OCI-LY3 (cell line): Measurements from ENCODE around the gene ERF.

Experiments used
- H2AFZ ChIP-seq: fragments of 200-600, 300-600 bp; shearing (Covaris generic); 2 replicates; pipeline ENCODE4 v1.6.0; 2014; ENCODE audit warnings: antibody characterized with exemption, low read depth, low read length
- H3K27ac ChIP-seq: fragments of 200-600, 300-600 bp; sonication (generic); 2 replicates; pipeline ENCODE4 v1.5.1; 2014; ENCODE audit warnings: mild to moderate bottlenecking, low read length, moderate library complexity, mixed read lengths
- H3K27me3 ChIP-seq: fragments of 200-600, 300-600 bp; sonication (generic); 2 replicates; pipeline ENCODE4 v1.6.1; 2014; ENCODE audit warnings: low read depth, low read length, mixed read lengths
- H3K36me3 ChIP-seq: fragments of 200-600, 300-600 bp; sonication (generic); replicated peaks from 2 replicates; pipeline ENCODE3; 2014; ENCODE audit warnings: low read depth, low read length, mixed read lengths
- H3K4me1 ChIP-seq: fragments of 300-600, 200-600 bp; sonication (generic); 2 replicates; pipeline ENCODE4 v1.6.1; 2014; ENCODE audit warnings: low read length, mixed read lengths
- H3K4me2 ChIP-seq: fragments of 200-600, 300-600 bp; sonication (generic); 2 replicates; pipeline ENCODE4 v1.6.1; 2014; ENCODE audit warnings: low read length, mixed read lengths
- H3K4me3 ChIP-seq: fragments of 300-600, 200-600 bp; sonication (generic); 2 replicates; pipeline ENCODE4 v1.5.1; 2014; ENCODE audit warnings: antibody characterized with exemption, mild to moderate bottlenecking, low read length, moderate library complexity
- H3K79me2 ChIP-seq: fragments of 300-600, 200-600 bp; shearing (Covaris generic); 2 replicates; pipeline ENCODE4 v1.6.1; 2014; ENCODE audit warnings: mild to moderate bottlenecking, low read length, mixed read lengths
- H3K9ac ChIP-seq: fragments of 300-600, 200-600 bp; shearing (Covaris generic); 2 replicates; pipeline ENCODE4 v1.6.0; 2014; ENCODE audit warnings: mild to moderate bottlenecking, low read length, moderate library complexity
- H3K9me3 ChIP-seq: fragments of 200-600, 300-600 bp; shearing (Covaris generic); 2 replicates; pipeline ENCODE4 v1.6.1; 2014; ENCODE audit warnings: low read length, mixed read lengths; ENCODE audit not compliant: insufficient read depth
- H4K20me1 ChIP-seq: fragments of 200-600, 300-600 bp; sonication (generic); 2 replicates; pipeline ENCODE4 v1.6.1; 2016; ENCODE audit warnings: low read length, mixed read lengths; ENCODE audit not compliant: insufficient read depth
- CTCF ChIP-seq: fragments of 200-600, 300-600 bp; sonication (generic); IDR thresholded peaks from 2 replicates; pipeline ENCODE4 v1.5.1; 2014; ENCODE audit warnings: antibody characterized with exemption, low read length, low read depth
- EZH2phosphoT487 ChIP-seq: fragments of 200-600 bp; shearing (Covaris generic); IDR thresholded peaks from 2 replicates; pipeline ENCODE4 v1.6.1; 2018; ENCODE audit warnings: antibody characterized with exemption, mixed run types, low read depth

ERF gene

GRCh38 chr19:42206871-42207755 is 47.8 kb downstream of the ERF start:
- TF ChIP-seq CTCF (no peak), EZH2phosphoT487 (no peak)
- H3K4me1 ChIP-seq = peaks cover 13% of the 10 kb centered on the region
- H3K27me3 ChIP-seq = no peaks in the 10 kb centered on the region
- H4K20me1 ChIP-seq = 0 out of 2 replicates have a peak, but pooled peaks cover 5% of the 10 kb centered on the region
- H3K9ac ChIP-seq = no peak overlapping the region
- no peak overlapping the region for H3K4me3 ChIP-seq
- no peak overlapping the region for H3K4me2 ChIP-seq
- peaks cover 66% of the 10 kb centered on the region for H3K36me3 ChIP-seq
- H3K9me3 ChIP-seq = no peaks in the 10 kb centered on the region
- peaks cover 21% of the 10 kb centered on the region for H3K79me2 ChIP-seq
- H2AFZ ChIP-seq = no peak overlapping the region
- no peak overlapping the region for H3K27ac ChIP-seq

GRCh38 chr19:42204664-42205063 is 50.3 kb downstream of the ERF start:
- no peak overlapping the region for H3K4me3 ChIP-seq
- TF ChIP-seq CTCF (no peak), EZH2phosphoT487 (no peak)
- H3K27me3 ChIP-seq = no peaks in the 10 kb centered on the region
- peaks cover 35% of the 10 kb centered on the region for H3K79me2 ChIP-seq
- no peaks in the 10 kb centered on the region for H3K9me3 ChIP-seq
- H3K4me1 ChIP-seq = peaks cover 37% of the 10 kb centered on the region
- H3K27ac ChIP-seq = no peak overlapping the region
- 0 out of 2 replicates have a peak, but pooled peaks cover 5% of the 10 kb centered on the region for H4K20me1 ChIP-seq
- H3K4me2 ChIP-seq = no peak overlapping the region
- no peak overlapping the region for H3K9ac ChIP-seq
- peaks cover 71% of the 10 kb centered on the region for H3K36me3 ChIP-seq
- no peak overlapping the region for H2AFZ ChIP-seq

GRCh38 chr19:42203700-42204099 is 51.2 kb downstream of the ERF start:
- no peaks in the 10 kb centered on the region for H3K27me3 ChIP-seq

More at GRCh38 chr19:42203700-42204099, 51.2 kb downstream of the ERF start:
- 0 out of 2 replicates have a peak, but pooled peaks cover 4% of the 10 kb centered on the region for H4K20me1 ChIP-seq
- H3K27ac ChIP-seq = no peak overlapping the region
- no peaks in the 10 kb centered on the region for H3K9me3 ChIP-seq
- peaks cover 35% of the 10 kb centered on the region for H3K79me2 ChIP-seq
- TF ChIP-seq EZH2phosphoT487 (no peak), CTCF (no peak)
- peaks cover 72% of the 10 kb centered on the region for H3K36me3 ChIP-seq
- H3K4me1 ChIP-seq = peaks cover 47% of the 10 kb centered on the region
- H3K4me3 ChIP-seq = no peak overlapping the region
- no peak overlapping the region for H2AFZ ChIP-seq
- H3K4me2 ChIP-seq = no peak overlapping the region
- H3K9ac ChIP-seq = no peak overlapping the region
